Stimulated activated CD8-positive, alpha-beta memory T cell treated with anti-CD3 and anti-CD28 coated beads, Interleukin-12 subunit alpha, Interleukin-12 subunit beta, amount 100 ng/mL, for 1 hour (primary cell): Measurements from ENCODE around the gene BCAS3.

Source experiments
- DNase-seq: peaks from one replicate; pipeline ENCODE4 v3.0.0-alpha.2; 2020; ENCODE audit warnings: low read depth

The BCAS3 gene

GRCh38 chr17:61368049-61368831, 690.6 kb downstream of the BCAS3 start:
- DNase-seq, result no peak

- DNase-seq, result no peak
Observed at GRCh38 chr17:61368832-61369450, 691.3 kb downstream of the BCAS3 start.

GRCh38 chr17:61369751-61370150, 692.1 kb downstream of the BCAS3 start:
- no peak for DNase-seq

- no peak for DNase-seq
Observed at GRCh38 chr17:61371179-61371578, 693.5 kb downstream of the BCAS3 start.

GRCh38 chr17:61371606-61372005, 694.0 kb downstream of the BCAS3 start:
- DNase-seq, result no peak

GRCh38 chr17:61372436-61372835, 694.8 kb downstream of the BCAS3 start:
- DNase-seq, result no peak

- DNase-seq, result no peak
Observed at GRCh38 chr17:61376931-61377838, 699.5 kb downstream of the BCAS3 start.

GRCh38 chr17:61378658-61379456, 701.2 kb downstream of the BCAS3 start:
- DNase-seq, result no peak

GRCh38 chr17:61379457-61380216, 702.0 kb downstream of the BCAS3 start:
- no peak for DNase-seq

GRCh38 chr17:61380217-61380835, 702.7 kb downstream of the BCAS3 start:
- no peak for DNase-seq

- no peak for DNase-seq
Observed at GRCh38 chr17:61380836-61381525, 703.3 kb downstream of the BCAS3 start.

GRCh38 chr17:61381537-61381936, 703.9 kb downstream of the BCAS3 start:
- DNase-seq, result no peak

- DNase-seq, result no peak
Observed at GRCh38 chr17:61382796-61383688, 705.4 kb downstream of the BCAS3 start.

- no peak for DNase-seq
Observed at GRCh38 chr17:61383689-61384201, 706.1 kb downstream of the BCAS3 start.

- no peak for DNase-seq
Observed at GRCh38 chr17:61384354-61384691, 706.7 kb downstream of the BCAS3 start.

GRCh38 chr17:61384692-61385576, 707.3 kb downstream of the BCAS3 start:
- no peak for DNase-seq

- no peak for DNase-seq
Observed at GRCh38 chr17:61385577-61386236, 708.1 kb downstream of the BCAS3 start.
